Activated B cell treated with CpG ODN at 0.5 μM for 24 hours (primary cell): ENCODE measurements around the gene AP2A2. TPM values are rescaled to one million over a fixed set of nuclear protein-coding genes. Genes with fewer than 3 reads are reported as not detected.

ENCODE experiments used
- ATAC-seq: fragments of 200-7000 bp; cut with Tn5 transposase; one replicate; pipeline ENCODE4 v1.10.0; 2021; ENCODE audit warnings: low read depth, mild to moderate bottlenecking, moderate library complexity
- CTCF ChIA-PET: fragments of 350-600 bp; sonication (Branson Sonifier 250); formaldehyde crosslinking; loops from one replicate; lab custom pipeline; 2021; ENCODE audit warnings: antibody characterized with exemption; lab: Charles Lee
- POLR2A ChIA-PET: fragments of 350-600 bp; sonication (Branson Sonifier 250); formaldehyde crosslinking; loops from one replicate; lab custom pipeline; 2021; ENCODE audit warnings: antibody characterized with exemption; lab: Charles Lee
- DNase-seq: peaks from one replicate; pipeline ENCODE4 v3.0.0; 2022
- H3K27ac Mint-ChIP-seq: one replicate; pipeline ENCODE4 v1.8.0; 2020; ENCODE audit warnings: mixed read lengths
- H3K27me3 Mint-ChIP-seq: one replicate; pipeline ENCODE4 v1.8.0; 2021; ENCODE audit warnings: mixed read lengths
- H3K36me3 Mint-ChIP-seq: one replicate; pipeline ENCODE4 v1.8.0; 2021; ENCODE audit warnings: low read depth, mixed read lengths
- H3K4me1 Mint-ChIP-seq: one replicate; pipeline ENCODE4 v1.8.0; 2021; ENCODE audit warnings: mixed read lengths
- H3K4me3 Mint-ChIP-seq: one replicate; pipeline ENCODE4 v1.8.0; 2020; ENCODE audit warnings: mild to moderate bottlenecking, mixed read lengths
- H3K9me3 Mint-ChIP-seq: one replicate; pipeline ENCODE4 v1.8.0; 2020; ENCODE audit warnings: mixed read lengths
- CTCF ChIP-seq: fragments of 200-600 bp; IDR thresholded peaks from one replicate; pipeline ENCODE4 v1.8.0; 2022; ENCODE audit warnings: antibody characterized with exemption, mild to moderate bottlenecking
- intact Hi-C: fragments of 100-400 bp; cut with micrococcal nuclease; formaldehyde crosslinking; loops from one replicate; pipeline ENCODE4 v1.15.1; 2024
- total RNA-seq: library from RNA; stranded (reverse); gene quantifications from 2 replicates; pipeline ENCODE4 v1.2.3, GENCODE V29; 2022

Gene AP2A2
- total RNA-seq, 1 donor from 2014 or later, result 49.6 TPM

DNA sequence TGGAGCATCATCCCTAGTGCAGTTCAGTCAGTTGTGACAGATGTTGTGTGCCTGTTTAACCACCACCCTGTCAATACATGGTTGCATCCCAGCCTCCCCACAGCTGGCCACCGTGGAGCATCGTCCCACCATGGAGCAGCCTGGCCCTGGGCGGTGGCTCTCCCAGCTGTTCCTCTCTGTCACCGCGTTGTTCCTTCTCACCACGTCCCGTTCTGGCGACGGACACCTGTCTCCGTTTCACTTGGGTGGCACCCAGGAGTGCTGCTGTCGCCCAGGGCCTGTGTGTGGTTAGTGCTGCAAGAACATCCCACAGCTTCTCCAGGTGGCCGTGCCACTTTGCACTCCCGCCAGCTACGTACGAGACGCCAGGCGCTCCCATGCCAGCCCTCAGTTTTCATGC, 84.3 kb downstream of the AP2A2 start:
- no peaks in the 10 kb centered on the region for H3K9me3 Mint-ChIP-seq
- no peak overlapping the region for H3K4me3 Mint-ChIP-seq
- H3K27ac Mint-ChIP-seq, result no peak overlapping the region
- ATAC-seq (no peak), DNase-seq (no peak)
- ChIA-PET POLR2A (no interaction called here), CTCF (no interaction called here)
- intact Hi-C loops, result no loop called here
- H3K4me1 Mint-ChIP-seq, result no peaks in the 10 kb centered on the region
- no peak for TF ChIP-seq CTCF
- no peaks in the 10 kb centered on the region for H3K27me3 Mint-ChIP-seq
- H3K36me3 Mint-ChIP-seq, result peaks cover 57% of the 10 kb centered on the region

- ATAC-seq (no peak), DNase-seq (no peak)
- Mint-ChIP-seq H3K4me3 (no peak overlapping the region), H3K27me3 (no peaks in the 10 kb centered on the region), H3K27ac (no peak overlapping the region), H3K4me1 (no peaks in the 10 kb centered on the region), H3K9me3 (no peaks in the 10 kb centered on the region), H3K36me3 (peaks cover 49% of the 10 kb centered on the region)
- ChIA-PET CTCF (no interaction called here), POLR2A (no interaction called here)
- no peak for TF ChIP-seq CTCF
- intact Hi-C loops, result no loop called here
These were observed 85.1 kb downstream of the AP2A2 start for GRCh38 chr11:1010551-1011319.

DNA sequence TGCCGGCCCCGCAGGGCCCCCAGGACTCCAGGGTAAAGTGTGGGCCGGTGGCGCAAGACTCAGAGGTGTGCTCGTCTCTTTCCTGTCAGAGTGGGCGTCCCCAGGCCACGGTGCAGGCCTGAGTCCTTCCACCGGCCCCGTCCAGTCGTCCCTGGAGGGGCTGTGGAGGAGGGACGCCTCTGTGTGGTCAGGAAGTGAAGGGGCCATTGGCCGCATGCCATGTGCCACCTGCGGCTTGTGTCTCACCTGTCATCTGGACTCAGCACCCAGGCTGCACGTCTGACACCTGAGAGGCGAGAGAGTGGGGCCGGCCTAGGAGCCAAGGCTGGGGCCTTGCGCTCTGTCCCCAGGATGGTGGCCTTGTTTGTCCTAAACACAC, 85.6 kb downstream of the AP2A2 start:
- Mint-ChIP-seq H3K9me3 (no peaks in the 10 kb centered on the region), H3K36me3 (peaks cover 44% of the 10 kb centered on the region), H3K27ac (no peak overlapping the region), H3K4me3 (no peak overlapping the region), H3K27me3 (no peaks in the 10 kb centered on the region), H3K4me1 (no peaks in the 10 kb centered on the region)
- ATAC-seq (no peak), DNase-seq (no peak)
- intact Hi-C loops, result no loop called here
- no peak for TF ChIP-seq CTCF
- CTCF ChIA-PET, result no interaction called here
- POLR2A ChIA-PET, result no interaction called here

DNA sequence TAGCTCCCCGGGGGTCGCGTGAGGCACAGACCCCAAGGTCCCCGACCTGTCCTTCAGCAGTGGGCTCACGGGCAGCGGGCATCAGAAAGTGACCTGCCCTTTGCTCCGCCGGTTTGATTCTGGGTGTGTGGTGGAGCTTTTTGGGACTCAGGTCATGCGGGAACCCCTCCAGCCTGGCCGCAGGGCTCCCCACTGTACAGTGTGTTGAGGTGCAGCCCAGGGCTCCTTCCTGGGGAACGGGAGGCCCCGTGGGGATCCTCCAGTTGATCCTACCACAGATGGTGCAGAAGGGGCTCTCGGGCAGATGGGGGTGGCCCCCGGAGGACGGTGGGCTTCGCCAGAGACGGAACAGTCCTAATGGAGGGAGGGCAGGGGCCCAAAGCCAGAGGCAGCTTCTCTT, 86.6 kb downstream of the AP2A2 start:
- intact Hi-C loops, result no loop called here
- Mint-ChIP-seq H3K4me1 (no peaks in the 10 kb centered on the region), H3K27me3 (no peaks in the 10 kb centered on the region), H3K36me3 (peaks cover 36% of the 10 kb centered on the region), H3K9me3 (no peaks in the 10 kb centered on the region), H3K4me3 (no peak overlapping the region), H3K27ac (no peak overlapping the region)
- ATAC-seq (no peak), DNase-seq (no peak)
- POLR2A ChIA-PET, result no interaction called here
- CTCF ChIA-PET, result no interaction called here
- TF ChIP-seq CTCF, result no peak

DNA sequence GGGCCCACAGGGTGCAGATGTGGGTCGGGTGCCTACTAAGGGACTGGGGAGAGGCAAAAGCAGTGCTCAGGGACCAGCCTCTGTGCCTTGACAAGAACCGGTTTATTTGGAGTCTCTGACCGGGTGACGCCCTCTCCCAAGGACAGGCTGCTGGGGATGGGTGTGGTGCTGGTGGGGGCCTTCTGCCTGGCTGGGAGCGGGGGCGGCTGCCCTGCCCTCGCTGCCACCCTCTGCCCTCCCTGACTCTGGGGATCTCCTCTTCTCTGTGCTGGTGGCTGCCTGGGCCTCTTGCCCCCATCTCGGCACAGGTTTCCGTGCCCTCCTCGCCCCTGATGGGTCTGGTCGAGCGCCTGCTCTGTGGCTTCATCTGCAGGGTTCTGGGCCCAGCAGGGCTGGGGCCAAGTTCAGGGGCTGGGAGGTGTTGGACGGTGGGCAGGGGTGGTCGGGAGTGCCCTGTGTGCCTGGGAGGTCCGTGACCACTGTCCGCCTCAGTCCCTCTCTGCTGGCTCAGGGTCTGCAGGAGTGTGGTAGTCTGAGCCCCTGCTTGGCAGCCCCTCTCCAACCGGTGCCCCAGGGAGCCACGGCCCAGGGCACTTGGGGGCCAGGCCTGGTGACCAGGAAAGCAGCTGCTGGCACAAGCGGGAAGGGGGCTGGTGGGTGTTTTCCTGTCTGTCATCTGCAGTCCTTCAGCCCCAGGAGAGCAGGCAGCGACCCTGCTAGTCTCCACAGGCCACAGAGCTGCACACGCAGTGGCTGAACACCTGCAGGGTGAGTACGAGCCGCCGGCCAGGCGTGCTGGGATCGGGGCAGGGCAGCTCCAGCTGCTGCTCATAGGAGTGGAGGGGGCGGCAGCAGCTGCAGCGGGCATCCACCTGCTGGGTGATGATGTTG, 87.3 kb downstream of the AP2A2 start:
- no peaks in the 10 kb centered on the region for H3K4me1 Mint-ChIP-seq
- intact Hi-C loops, result no loop called here
- TF ChIP-seq CTCF, result no peak
- ChIA-PET CTCF (no interaction called here), POLR2A (no interaction called here)
- no peaks in the 10 kb centered on the region for H3K27me3 Mint-ChIP-seq
- ATAC-seq (no peak), DNase-seq (no peak)
- H3K36me3 Mint-ChIP-seq, result peaks cover 35% of the 10 kb centered on the region
- H3K9me3 Mint-ChIP-seq, result no peaks in the 10 kb centered on the region
- H3K4me3 Mint-ChIP-seq, result no peak overlapping the region
- H3K27ac Mint-ChIP-seq, result no peak overlapping the region
